ENCODE measurements around the gene NECAB2.

- TF ChIP-seq POLR2A (IDR thresholded peaks at IDR 0.05) = no peak
- TF ChIP-seq CTCF (IDR thresholded peaks at IDR 0.05) = no peak
- TF ChIP-seq EP300 (IDR thresholded peaks at IDR 0.05) = no peak
Measured at GRCh38 chr16:83940630-83941378, 27.2 kb upstream of the NECAB2 start.

Measured in stomach (tissue), 4 donors.